NCI-H2196 (cell line): ENCODE measurements around the gene LSAMP.

Experiments
- DNase-seq: peaks from one replicate; lab custom pipeline; 2025; ENCODE audit not compliant: unreplicated experiment; lab: John Stamatoyannopoulos, UW

LSAMP gene

DNA sequence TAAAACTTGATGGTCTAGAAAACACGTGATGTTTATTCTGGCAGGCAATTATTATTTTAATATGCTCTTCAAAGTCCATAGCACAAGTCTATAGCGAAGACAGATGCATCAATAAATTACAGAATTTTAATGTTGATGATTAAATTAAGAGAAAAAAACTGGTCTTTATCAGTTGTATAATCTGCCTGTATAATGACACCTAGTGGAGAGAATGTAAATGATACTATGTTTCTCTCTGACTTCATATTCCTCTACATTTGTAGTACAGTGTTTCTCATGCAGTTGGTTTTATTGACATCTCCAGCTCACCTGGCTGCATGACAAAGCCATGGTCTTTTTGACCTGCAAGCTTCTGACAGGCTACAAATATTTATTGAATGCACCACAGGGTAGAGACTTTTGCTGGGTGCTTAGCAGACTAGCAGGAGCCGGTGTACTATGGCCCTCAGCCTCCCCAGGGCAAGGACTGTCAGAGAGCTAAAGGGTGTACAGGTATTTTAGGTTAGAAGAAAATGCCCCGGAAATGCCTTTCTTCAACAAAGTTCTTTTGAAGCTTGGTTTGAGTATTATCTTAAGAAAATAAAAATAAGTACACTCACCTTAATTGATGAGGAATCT lies 532.1 kb downstream of the LSAMP start:
- DNase-seq = peak; percentile 15

GRCh38 chr3:115912372-115912771 lies 532.9 kb downstream of the LSAMP start:
- DNase-seq = no peak

GRCh38 chr3:115905871-115906270 lies 539.4 kb downstream of the LSAMP start:
- no peak for DNase-seq

GRCh38 chr3:115903843-115904242 lies 541.4 kb downstream of the LSAMP start:
- no peak for DNase-seq

GRCh38 chr3:115901008-115901407 lies 544.3 kb downstream of the LSAMP start:
- no peak for DNase-seq

DNA sequence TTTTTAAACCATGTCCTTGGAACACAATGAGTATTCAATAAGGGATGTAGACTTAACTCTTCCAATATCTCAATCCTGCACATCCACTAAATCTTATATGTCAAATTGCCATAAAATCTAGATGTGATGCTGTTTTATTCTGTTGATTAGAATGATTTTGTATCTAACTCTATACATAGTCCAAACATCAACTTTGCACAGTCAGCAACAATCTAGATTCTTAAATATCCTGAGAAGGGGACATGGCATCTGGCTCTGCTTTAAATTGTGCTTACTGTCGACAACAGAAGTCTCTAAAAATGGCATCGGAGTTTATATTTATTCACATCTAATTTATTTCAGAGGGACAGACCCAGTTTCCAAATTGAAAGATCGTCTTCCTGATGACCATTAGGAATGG lies 545.8 kb downstream of the LSAMP start:
- no peak for DNase-seq

DNA sequence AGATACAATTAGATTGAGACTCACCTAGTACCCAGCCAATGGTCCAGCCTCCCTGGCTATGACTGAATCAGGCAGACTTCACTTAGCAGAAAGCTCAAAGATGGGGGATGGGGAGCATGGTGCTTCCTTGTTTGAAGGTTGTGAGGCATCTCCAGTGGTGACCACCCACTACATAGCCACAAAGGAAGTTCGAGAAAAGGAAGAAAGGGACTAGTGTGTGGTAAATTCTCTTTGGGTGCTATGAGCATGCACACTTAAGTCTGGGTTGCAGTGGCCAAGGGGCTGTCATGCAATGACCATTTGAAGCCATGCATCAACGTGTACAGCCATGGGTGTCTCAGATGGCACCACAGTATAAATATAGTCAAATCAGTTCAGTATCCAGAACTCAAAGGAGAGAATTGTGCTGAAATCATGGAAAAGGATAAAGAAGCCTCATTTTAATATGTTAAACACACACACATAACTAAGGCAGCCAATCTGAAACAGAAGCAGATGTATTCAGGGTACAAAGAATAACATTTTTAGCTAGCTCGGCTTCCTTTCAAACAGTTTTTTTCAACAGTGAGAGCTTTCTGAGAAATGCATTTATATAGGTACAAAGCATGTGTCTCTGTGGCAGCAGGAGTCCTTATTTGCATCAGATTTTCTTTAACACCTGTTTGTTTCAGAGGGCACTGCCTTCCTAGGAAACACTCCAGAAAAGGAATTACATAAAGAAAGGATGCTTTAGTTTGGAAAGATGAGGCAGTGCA lies 546.5 kb downstream of the LSAMP start:
- no peak for DNase-seq

- no peak for DNase-seq
Observed at GRCh38 chr3:115891006-115891636, 554.2 kb downstream of the LSAMP start.

DNA sequence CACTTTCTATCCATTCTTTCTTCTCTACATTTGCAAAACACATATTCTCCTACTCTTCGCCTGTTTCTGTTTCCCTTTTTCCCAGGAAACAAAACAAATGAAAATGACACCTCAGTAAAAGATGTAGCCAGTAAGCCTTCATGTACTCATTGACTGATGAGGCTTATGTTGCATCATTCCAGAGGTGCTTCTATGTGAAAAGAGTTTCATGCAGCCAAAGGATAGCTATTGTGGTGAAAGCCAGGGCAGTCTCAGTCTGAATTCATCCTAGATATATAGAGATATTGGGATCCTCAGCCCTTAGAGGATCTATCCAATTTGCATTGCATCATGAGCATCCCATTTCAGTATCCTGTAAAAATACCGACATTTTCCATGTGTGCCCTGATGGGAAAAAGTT lies 554.7 kb downstream of the LSAMP start:
- DNase-seq = no peak

DNA sequence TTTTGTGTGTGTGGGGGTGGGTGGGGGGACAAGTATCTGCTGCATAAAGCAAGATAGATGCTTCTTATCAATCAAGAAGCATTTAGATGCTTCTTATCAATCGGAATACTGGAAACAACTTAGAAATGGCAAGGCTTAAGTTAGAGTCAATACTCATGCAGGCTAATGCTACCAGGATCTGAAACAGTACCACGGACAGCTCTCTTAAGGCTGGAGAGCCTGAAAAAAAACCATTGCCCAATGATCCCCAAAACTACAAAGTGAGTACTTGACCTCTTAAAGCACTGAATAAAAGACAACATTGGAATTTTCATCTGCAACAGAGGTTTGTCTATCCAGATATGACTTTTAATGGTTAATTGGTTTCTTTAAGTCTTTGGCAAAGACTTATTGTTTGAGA lies 559.7 kb downstream of the LSAMP start:
- DNase-seq = no peak

GRCh38 chr3:115877615-115877899 lies 567.7 kb downstream of the LSAMP start:
- DNase-seq = no peak

- peak; percentile 31 for DNase-seq
Observed at GRCh38 chr3:115876876-115877614, 568.2 kb downstream of the LSAMP start.

GRCh38 chr3:115875460-115875859 lies 569.8 kb downstream of the LSAMP start:
- no peak for DNase-seq

DNA sequence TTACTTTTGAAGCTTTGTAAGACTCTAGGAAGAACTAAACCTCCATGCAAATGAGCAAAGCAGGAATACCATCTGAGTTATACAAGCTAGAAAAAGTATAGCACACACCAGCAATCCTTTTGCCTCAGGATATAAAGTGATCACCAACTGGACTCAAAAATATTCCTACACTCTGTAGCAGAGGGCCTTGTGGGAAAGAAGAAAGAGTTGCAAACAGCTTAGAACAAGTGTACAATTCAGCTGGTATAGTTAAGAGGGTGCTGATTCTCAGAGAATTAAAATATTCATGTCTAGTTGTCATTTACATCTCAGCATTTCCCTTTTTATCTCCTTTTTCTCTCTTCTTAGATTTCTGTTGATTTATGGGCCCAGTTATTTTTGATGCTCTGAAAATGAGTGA lies 573.6 kb downstream of the LSAMP start:
- DNase-seq = no peak

DNA sequence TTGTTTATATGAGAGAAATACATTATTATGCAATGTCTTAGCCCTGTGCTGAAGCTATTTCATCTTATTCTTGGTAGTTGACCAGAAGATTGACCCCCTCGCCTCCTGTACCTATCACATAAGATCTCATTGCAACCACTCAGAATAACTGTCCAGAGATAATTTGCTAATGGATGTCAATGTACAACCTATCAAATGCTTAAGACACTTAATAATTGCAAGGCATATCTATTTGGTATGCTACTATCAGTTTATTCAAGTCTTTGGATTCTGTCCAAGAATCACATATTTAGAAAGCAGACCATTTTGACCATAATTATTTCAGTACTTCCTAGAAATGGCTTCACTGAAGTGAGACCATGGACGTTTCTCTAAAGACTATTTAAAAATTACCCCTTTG lies 580.4 kb downstream of the LSAMP start:
- DNase-seq = no peak

GRCh38 chr3:115862849-115863248 lies 582.4 kb downstream of the LSAMP start:
- DNase-seq = no peak

GRCh38 chr3:115862099-115862498 lies 583.2 kb downstream of the LSAMP start:
- DNase-seq = no peak

DNA sequence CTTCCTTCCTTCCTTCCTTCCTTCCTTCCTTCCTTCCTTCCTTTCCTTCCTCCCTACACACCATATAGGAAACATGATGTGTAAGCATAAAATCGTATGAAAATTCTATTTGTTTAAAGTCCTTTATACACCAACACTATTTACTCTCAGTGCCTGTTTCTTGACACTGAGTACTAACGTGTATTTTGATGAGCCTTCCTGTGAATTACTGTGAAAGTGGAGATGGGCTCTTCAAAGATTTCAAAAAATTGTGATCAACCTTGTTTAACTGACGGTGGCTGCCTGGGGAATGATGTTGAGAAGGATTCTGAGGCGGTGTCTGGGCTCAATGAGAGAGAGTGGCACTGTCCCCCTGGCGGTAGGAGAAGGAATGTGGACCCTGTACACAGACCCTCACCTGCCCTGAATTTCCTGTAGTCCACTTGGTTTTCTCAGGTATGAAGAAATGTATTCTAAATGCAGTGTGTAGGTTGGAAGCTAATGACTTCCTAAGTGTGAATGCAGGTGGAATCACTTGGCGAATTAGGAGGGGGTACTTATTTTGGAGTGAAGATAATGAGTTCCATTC lies 584.0 kb downstream of the LSAMP start:
- DNase-seq = no peak

GRCh38 chr3:115860766-115861165 lies 584.5 kb downstream of the LSAMP start:
- no peak for DNase-seq

- no peak for DNase-seq
Observed at GRCh38 chr3:115859002-115859807, 586.1 kb downstream of the LSAMP start.
